Peyer's patch (tissue), 4 donors: ENCODE measurements around the gene PDCD1.

ENCODE experiments used
- CTCF ChIP-seq, 6 experiments: fragments of 450-650 bp in 4 of 6; fragments of 200-600 bp in 2 of 6; sonication (generic) in 1 of 6; IDR thresholded peaks; one replicate each; pipeline ENCODE4 v1.5.1; 2017 to 2019; ENCODE audit warnings: antibody characterized with exemption in 6 of 6, mild to moderate bottlenecking in 3 of 6, moderate library complexity in 1 of 6
- POLR2A ChIP-seq, 2 donors: fragments of 450-650 bp; IDR thresholded peaks; one replicate each; pipeline ENCODE4 v1.5.1; 2017; ENCODE audit warnings: antibody characterized with exemption in 2 of 2, mild to moderate bottlenecking in 2 of 2, moderate library complexity in 2 of 2

DNA sequence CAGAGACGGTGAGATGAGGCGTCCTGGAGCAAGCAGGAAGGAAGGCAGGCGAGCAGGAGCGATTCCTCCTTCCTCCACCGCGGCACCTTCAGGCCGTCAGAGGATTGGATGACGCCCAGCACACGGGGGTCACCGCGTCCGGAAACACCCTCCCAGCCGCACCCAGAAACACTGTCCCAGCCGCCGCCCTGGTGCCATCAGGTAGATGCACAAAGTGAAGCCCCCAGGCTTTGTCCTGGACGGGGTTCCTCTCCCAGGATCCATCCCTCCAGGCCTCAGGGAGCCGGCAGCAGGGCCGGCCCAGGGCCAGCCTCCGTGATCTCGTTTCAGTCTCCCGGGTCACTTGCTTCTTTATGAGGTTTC is 42.3 kb upstream of the PDCD1 start:
- TF ChIP-seq CTCF (IDR thresholded peaks at IDR 0.05) = no peak
- no peak for TF ChIP-seq POLR2A (IDR thresholded peaks at IDR 0.05)
